ENCODE measurements around the gene OR1J1.

Gene OR1J1

GRCh38 chr9:122506964-122507363 lies 29.2 kb upstream of the OR1J1 start:
- no peak for TF ChIP-seq CTCF (IDR thresholded peaks at IDR 0.05; ENCODE audit: control insufficient read depth, insufficient read depth, low read depth, low read length, missing control alignments)
- no peak overlapping the region for H3K4me3 ChIP-seq (ENCODE audit: control insufficient read depth, low read depth, low read length)
- DNase-seq (ENCODE audit: low read depth), result no peak

GRCh38 chr9:122498883-122499288 lies 21.2 kb upstream of the OR1J1 start:
- peak; percentile 40 for DNase-seq (ENCODE audit: low read depth)
- H3K4me3 ChIP-seq (ENCODE audit: control insufficient read depth, low read depth, low read length), result no peak overlapping the region
- peak; percentile 81 for TF ChIP-seq CTCF (IDR thresholded peaks at IDR 0.05; ENCODE audit: control insufficient read depth, insufficient read depth, low read depth, low read length, missing control alignments)

GRCh38 chr9:122479062-122479461 lies 1.3 kb upstream of the OR1J1 start:
- no peak for TF ChIP-seq CTCF (IDR thresholded peaks at IDR 0.05; ENCODE audit: control insufficient read depth, insufficient read depth, low read depth, low read length, missing control alignments)
- H3K4me3 ChIP-seq (ENCODE audit: control insufficient read depth, low read depth, low read length), result no peak overlapping the region
- DNase-seq (ENCODE audit: low read depth), result no peak

GRCh38 chr9:122477346-122477745 lies 380 bp downstream of the OR1J1 start:
- TF ChIP-seq CTCF (IDR thresholded peaks at IDR 0.05; ENCODE audit: control insufficient read depth, insufficient read depth, low read depth, low read length, missing control alignments), result no peak
- DNase-seq (ENCODE audit: low read depth), result no peak

GRCh38 chr9:122475717-122476116 lies 2.0 kb downstream of the OR1J1 start:
- no peak for TF ChIP-seq CTCF (IDR thresholded peaks at IDR 0.05; ENCODE audit: control insufficient read depth, insufficient read depth, low read depth, low read length, missing control alignments)
- no peak overlapping the region for H3K4me3 ChIP-seq (ENCODE audit: control insufficient read depth, low read depth, low read length)
- no peak for DNase-seq (ENCODE audit: low read depth)

More at GRCh38 chr9:122477346-122477745, 380 bp downstream of the OR1J1 start:
- no peak overlapping the region for H3K4me3 ChIP-seq (ENCODE audit: control insufficient read depth, low read depth, low read length)

GRCh38 chr9:122474561-122474960 lies 3.2 kb downstream of the OR1J1 start:
- TF ChIP-seq CTCF (IDR thresholded peaks at IDR 0.05; ENCODE audit: control insufficient read depth, insufficient read depth, low read depth, low read length, missing control alignments), result no peak
- no peak for DNase-seq (ENCODE audit: low read depth)
- no peak overlapping the region for H3K4me3 ChIP-seq (ENCODE audit: control insufficient read depth, low read depth, low read length)

GRCh38 chr9:122468735-122469134 lies 9.0 kb downstream of the OR1J1 start:
- TF ChIP-seq CTCF (IDR thresholded peaks at IDR 0.05; ENCODE audit: control insufficient read depth, insufficient read depth, low read depth, low read length, missing control alignments), result no peak
- peak; percentile 84 for DNase-seq (ENCODE audit: low read depth)
- H3K4me3 ChIP-seq (ENCODE audit: control insufficient read depth, low read depth, low read length), result no peak overlapping the region

All from AG09309 (cell line).